ENCODE results near the gene SEC63.
"Not testable (repeated sequence)": the region's sequence is repeated elsewhere in the genome, so short reads cannot be mapped to it uniquely, and the experiment has no call there.

Gene SEC63

DNA sequence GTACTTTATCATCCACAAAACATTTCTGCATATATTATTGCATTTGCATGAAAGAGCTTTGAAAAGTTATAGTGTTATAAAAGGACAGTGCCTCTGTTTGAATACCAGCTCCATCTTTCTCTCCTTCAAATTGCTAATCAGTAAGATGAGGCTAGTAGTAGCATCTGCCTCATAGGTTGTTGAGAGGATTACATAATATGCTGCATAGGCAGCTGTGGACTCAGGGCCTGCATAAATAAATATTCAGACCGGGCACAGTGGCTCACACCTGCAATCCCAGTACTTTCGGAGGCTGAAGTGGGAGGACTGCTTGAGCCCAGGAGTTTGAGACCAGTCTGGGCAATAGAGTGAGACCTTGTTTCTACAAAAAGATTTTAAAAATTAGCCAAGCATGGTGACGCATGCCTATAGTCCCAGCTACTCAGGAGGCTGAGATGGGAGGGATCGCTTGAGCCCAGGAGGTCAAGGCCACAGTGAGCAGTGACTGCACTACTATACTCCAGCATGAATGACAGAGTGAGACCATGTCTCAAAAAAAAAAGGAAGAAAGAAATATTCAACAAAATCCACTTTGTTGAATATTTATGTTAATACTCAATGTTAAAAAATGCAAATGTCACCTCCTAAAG is 18.3 kb upstream of the SEC63 start:
- no peak for DNase-seq (ENCODE audit: insufficient read length, low spot score)
- FAIRE-seq: no peak

DNA sequence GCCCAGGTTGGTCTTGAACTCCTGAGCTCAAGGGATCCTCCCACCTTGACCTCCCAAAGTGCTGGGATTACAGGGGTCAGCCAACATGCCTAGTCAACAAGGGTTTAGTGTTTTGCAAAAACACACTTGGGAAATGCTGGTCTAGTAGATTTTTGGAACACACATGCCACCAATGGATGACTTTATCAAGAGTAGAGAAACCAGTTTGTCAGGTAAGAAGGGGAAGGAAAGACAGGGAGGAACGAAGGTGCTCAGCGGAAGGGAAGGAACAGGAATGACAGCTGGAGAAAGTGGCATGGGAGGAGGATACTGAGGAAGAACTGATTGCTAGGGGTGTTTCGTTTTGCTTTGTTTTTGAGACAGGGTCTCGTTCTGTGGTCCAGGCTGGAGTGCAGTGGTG is 15.6 kb upstream of the SEC63 start:
- DNase-seq (ENCODE audit: insufficient read length, low spot score) (no peak), FAIRE-seq (no peak)

DNA sequence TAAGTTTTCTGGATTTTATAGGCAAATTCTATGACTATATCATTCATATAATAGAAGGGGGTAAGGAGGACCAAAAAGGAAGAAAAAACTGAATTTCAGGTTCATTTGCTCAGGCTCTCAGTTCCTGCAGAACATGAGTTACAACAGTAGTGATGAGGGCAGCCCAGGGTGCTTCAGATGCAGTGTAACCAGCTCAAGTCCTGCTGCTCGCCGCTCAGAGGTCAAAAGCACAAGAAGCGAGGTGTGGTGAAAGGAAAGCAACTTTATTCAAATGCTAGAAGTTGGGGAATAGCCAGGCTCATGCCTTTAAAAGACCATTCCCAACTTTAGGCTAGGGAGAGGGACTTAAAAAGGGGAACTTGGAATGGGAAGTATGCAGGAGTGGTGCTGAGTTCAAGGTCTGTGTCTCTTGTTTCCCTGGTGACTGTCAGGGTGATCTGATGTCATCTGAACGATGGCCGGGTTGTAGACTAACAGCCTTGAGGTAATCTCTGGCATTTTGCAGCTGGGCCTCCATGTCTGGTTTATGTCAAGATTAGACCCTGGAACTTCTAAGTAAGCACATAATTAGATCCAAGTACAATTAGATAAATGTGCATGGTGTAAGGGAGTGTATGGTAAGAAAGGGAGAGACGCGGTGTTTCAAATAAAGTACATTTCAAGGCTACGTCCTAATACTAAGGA is 14.5 kb upstream of the SEC63 start:
- no peak for DNase-seq (ENCODE audit: insufficient read length, low spot score)
- FAIRE-seq: no peak

DNA sequence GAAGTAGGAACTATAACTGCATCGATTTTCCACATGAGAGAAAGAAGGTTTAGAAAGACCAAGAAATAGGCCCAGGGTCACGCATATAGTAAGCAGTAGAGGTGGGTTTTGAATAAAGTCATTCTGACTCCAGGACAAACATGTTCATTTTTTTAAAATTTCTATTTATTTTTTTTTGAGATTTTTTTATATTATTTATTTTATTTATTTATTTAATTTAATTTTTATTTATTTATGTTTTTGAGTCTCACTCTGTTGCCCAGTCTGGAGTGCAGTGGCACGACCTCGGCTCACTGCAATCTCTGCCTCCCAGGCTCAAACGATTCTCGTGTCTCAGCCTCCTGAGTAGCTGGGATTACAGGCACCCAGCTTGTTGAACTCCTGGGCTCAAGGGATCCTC is 13.2 kb upstream of the SEC63 start:
- FAIRE-seq (no peak), DNase-seq (ENCODE audit: insufficient read length, low spot score) (no peak)

GRCh38 chr6:107970255-107970654 is 12.2 kb upstream of the SEC63 start:
- FAIRE-seq: no peak
- DNase-seq (ENCODE audit: insufficient read length, low spot score): no peak

DNA sequence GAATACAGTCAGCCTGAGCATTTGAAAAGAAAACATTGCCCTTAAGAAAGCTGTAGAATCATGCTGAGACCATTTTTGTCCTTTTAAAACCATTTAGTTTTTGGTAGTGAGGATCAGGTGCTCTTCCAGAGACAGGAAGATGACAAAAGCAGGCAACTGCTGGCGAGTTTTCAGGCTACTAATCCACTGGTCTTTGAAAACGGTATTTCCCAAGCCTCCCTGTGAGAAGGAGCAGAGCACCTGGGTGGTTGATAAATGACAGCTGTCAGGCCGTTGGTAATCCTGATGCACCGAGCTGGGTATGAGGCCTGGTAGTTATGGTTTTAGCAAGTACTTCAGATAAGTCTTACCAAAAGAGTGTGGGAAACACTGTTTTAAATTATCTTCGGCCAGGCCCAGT is 10.1 kb upstream of the SEC63 start:
- no peak for FAIRE-seq
- no peak for DNase-seq (ENCODE audit: insufficient read length, low spot score)

DNA sequence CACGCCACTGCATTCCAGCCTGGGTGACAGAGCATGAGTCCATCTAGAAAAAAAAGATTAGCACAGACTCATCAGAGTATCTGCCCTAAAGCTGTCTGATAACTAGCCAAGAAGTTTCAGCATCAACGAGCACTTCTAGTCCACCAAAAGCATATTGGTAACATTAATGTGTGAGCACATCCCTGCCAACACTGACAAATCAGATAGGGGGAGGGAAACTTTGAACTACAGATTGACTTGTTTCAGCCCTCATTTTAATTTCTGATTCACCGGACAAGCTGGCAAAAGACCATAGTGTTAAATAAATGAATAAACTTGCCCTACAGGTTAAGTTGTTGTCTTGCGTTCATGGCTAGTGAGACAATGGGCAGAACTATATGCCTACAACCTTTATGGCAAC is 7.7 kb upstream of the SEC63 start:
- FAIRE-seq: no peak
- DNase-seq (ENCODE audit: insufficient read length, low spot score): no peak

GRCh38 chr6:107962723-107963122 is 4.7 kb upstream of the SEC63 start:
- DNase-seq (ENCODE audit: insufficient read length, low spot score) (no peak), FAIRE-seq (no peak)

GRCh38 chr6:107959392-107959791 is 1.4 kb upstream of the SEC63 start:
- FAIRE-seq (no peak), DNase-seq (ENCODE audit: insufficient read length, low spot score) (no peak)

GRCh38 chr6:107958689-107959362 is 818 bp upstream of the SEC63 start:
- not testable (repeated sequence) for FAIRE-seq

GRCh38 chr6:107957308-107957908 is 600 bp downstream of the SEC63 start:
- FAIRE-seq (peak; percentile 69), DNase-seq (ENCODE audit: insufficient read length, low spot score) (peak; percentile 58)

More at GRCh38 chr6:107958689-107959362, 818 bp upstream of the SEC63 start:
- DNase-seq (ENCODE audit: insufficient read length, low spot score): not testable (repeated sequence)

DNA sequence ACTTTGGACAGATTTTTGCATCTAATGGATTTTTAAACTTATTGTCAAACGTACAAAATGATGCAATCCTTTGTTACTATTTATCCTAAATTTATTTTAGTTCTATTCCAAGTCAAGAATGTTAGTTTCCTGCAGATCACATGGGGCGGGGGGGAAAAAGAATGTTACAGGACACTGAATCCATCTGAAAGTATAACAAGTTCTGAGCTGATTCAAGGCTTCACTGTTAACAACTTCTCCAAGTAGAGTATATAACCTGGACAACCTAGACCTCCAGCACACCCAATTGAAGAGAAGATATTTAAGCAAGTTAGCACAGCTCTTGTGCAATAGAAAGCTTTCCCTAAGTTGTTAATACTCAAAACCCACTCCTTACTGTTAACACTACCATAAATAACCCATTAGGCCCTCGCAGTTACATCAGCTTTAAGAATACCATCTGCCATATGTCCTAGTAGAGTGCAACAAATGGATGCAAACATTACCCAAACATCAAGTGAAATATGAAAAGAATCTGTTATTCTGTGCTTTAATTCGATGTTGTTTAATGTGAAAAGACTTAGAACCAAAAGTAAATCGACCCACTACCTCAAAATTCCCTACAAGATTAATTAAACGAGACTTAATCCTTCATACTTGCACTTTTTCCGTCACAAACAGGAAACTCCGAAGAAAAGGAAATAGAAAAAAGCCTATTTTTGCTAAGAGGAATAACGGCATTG is 1.3 kb downstream of the SEC63 start:
- FAIRE-seq (peak; percentile 78), DNase-seq (ENCODE audit: insufficient read length, low spot score) (peak; percentile 28)

- FAIRE-seq: no peak
- DNase-seq (ENCODE audit: insufficient read length, low spot score): no peak
Measured at GRCh38 chr6:107956181-107956580, 1.8 kb downstream of the SEC63 start.

GRCh38 chr6:107953858-107954414 is 4.1 kb downstream of the SEC63 start:
- not testable (repeated sequence) for DNase-seq (ENCODE audit: insufficient read length, low spot score); FAIRE-seq

DNA sequence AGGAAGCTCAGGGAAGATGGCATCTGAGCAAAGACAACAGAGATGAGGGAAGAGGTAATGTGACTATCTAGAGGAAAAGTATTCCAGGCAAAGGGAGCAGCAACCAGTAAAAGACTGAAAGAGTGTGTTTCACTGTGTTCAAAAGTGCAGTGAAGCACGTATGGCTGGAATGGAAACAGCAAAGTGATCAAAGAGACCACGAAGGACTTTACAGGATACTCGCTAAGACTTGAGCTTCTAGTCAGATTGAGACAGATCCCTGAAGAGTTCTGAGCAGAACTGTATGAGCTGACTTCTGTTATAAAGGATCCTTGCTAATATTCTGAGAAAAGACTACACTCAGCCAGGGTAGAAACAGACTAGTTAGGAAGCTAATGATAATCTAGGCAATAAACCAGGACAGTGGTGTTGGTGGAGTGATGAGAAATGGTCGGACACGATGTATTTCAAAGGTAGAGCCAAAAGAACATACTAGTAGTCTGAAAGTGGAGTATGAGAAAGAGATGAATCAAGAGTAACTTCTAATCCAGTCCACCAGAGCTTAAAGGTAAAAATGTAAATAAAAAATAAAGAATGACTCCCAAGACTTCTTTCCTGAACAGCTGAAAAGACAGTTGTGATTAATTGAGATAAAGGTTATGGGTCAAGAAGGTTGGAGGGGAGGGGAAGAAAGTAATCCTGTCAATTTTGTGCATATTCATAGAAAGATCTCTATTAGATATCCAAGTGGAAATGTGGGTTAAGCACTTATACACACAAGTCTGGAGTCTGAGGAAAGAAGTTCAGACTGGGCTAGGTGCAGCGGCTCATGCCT is 14.2 kb downstream of the SEC63 start:
- FAIRE-seq (peak; percentile 49), DNase-seq (ENCODE audit: insufficient read length, low spot score) (no peak)

DNA sequence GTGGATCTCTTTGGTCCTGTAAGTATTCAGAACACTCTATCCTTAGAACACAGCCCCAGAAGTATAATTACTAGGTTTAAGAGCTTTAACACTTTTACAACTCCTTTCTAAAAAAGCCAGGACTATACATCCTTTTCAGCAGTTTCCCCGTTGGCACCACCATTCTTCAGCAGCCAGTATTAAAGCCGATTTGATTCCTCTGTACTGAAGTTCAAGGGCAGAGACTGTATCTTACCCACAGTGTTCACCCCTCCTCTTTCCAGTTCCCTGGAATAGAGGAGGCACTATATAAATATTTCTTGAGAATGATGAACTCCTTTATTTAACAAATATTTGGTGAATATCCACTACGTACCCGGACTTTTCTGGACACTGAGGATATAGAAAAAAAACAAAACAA is 15.9 kb downstream of the SEC63 start:
- DNase-seq (ENCODE audit: insufficient read length, low spot score) (no peak), FAIRE-seq (no peak)

DNA sequence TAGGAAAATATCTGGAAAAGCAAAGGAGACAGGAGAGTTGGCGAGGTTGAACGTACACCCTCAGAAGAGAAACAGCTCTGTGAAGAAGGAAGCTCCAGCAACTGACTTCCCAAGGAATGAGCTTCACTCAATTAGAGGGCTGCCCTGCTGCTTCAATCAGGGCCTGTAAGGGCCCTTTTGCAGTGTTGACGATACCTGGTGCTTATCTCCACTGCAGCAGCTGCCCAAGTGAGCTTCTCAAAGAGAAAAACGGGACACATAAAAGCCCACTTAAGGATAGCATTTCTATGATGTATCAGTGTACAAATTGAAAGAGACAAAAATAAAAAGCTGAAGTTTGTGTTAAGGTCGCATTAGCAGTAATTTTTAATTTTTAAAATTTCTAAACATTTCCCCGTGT is 16.4 kb downstream of the SEC63 start:
- no peak for DNase-seq (ENCODE audit: insufficient read length, low spot score)
- no peak for FAIRE-seq

GRCh38 chr6:107941199-107941598 is 16.8 kb downstream of the SEC63 start:
- no peak for FAIRE-seq

DNA sequence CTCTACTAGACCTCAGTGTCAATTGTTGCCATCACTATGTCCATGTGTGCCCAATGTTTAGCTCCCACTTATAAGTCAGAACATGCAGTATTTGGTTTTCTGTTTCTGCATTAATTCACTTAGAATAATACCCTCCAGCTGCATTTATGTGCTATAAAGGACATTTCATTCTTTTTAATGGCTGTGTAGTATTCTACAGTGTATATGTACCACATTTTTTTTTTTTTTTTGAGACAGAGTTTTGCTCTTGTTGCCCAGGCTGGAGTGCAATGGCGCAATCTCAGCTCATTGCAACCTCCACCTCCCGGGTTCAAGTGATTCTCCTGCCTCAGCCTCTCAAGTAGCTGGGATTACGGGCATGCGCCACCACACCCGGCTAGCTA is 21.1 kb downstream of the SEC63 start:
- DNase-seq (ENCODE audit: insufficient read length, low spot score); FAIRE-seq: not testable (repeated sequence)

More at GRCh38 chr6:107941199-107941598, 16.8 kb downstream of the SEC63 start:
- DNase-seq (ENCODE audit: insufficient read length, low spot score): no peak
